HCT116 (cell line): ENCODE results near the gene EVI5L. TPM values are rescaled to one million over a fixed set of nuclear protein-coding genes. Genes with fewer than 3 reads are reported as not detected.

Experiments used
- ATAC-seq: fragments of 200-7000 bp; cut with Tn5 transposase; 2 replicates; pipeline ENCODE4 v1.9.1; 2020; ENCODE audit warnings: mild to moderate bottlenecking, moderate library complexity
- BruUV-seq: library from RNA; stranded (reverse); fragments of 400-500 nt; replicated peaks from 2 replicates; lab custom pipeline; 2021; lab: Mats Ljungman, UMichigan
- CTCF ChIA-PET: fragments of 300-600 bp; sonication (Branson Sonifier 250); formaldehyde crosslinking; loops from one replicate; lab custom pipeline; 2021; ENCODE audit warnings: antibody characterized with exemption; lab: Charles Lee
- POLR2A ChIA-PET: fragments of 300-600, 350-600 bp; sonication (Branson Sonifier 250); formaldehyde crosslinking; loops from one replicate; lab custom pipeline; 2021; ENCODE audit warnings: antibody characterized with exemption; lab: Charles Lee
- RAD21 ChIA-PET, 2 experiments: fragments of 300-600 bp; sonication (Branson Sonifier 250); formaldehyde crosslinking; loops; one replicate each; lab custom pipeline; 2023; ENCODE audit warnings: low total read pairs in 2 of 2; ENCODE audit not compliant: uncharacterized antibody in 2 of 2, unreplicated experiment in 2 of 2, low non-redundant PET in 1 of 2; lab: Charles Lee
- DNase-seq: peaks from one replicate; pipeline ENCODE4 v3.0.0-alpha.2; 2010; ENCODE audit warnings: low read depth, low spot score
- H2AFZ ChIP-seq: fragments of 200-600 bp; shearing (Covaris generic), sonication (generic); 2 replicates; pipeline ENCODE4 v1.6.1; 2017; ENCODE audit warnings: low read depth, mixed run types, mixed read lengths, antibody characterized with exemption, low read length; ENCODE audit not compliant: poor library complexity, severe bottlenecking
- H3K27ac ChIP-seq: 2 replicates; pipeline ENCODE4 v1.5.1; 2012; ENCODE audit warnings: low read depth, low read length
- H3K27me3 ChIP-seq: fragments of 200-600 bp; sonication (generic); 2 replicates; pipeline ENCODE4 v1.6.1; 2016; ENCODE audit warnings: mixed run types, low read length, mixed read lengths; ENCODE audit not compliant: insufficient read depth
- H3K36me3 ChIP-seq, 2 experiments: fragments of 200-500 bp in 1 of 2; fragments of 200-600 bp in 1 of 2; sonication (Bioruptor generic) in 1 of 2; sonication (generic) in 1 of 2; 2 replicates each; pipeline versions ENCODE4 v1.5.1 to v1.6.1; 2014 to 2016; ENCODE audit warnings: low read length in 2 of 2, inconsistent platforms in 1 of 2, mixed read lengths in 1 of 2, mixed run types in 1 of 2; ENCODE audit not compliant: insufficient read depth in 2 of 2, control insufficient read depth in 1 of 2
- H3K4me1 ChIP-seq, 2 experiments: fragments of 200-600 bp in 1 of 2; sonication (generic) in 1 of 2; 2 replicates each; pipeline versions ENCODE4 v1.5.1 to v1.6.1; 2012 to 2017; ENCODE audit warnings: low read length in 2 of 2, inconsistent platforms in 1 of 2, mild to moderate bottlenecking in 1 of 2, mixed read lengths in 1 of 2, mixed run types in 1 of 2, moderate library complexity in 1 of 2; ENCODE audit not compliant: insufficient read depth in 2 of 2, control insufficient read depth in 1 of 2
- H3K4me2 ChIP-seq: fragments of 200-600 bp; sonication (generic); 2 replicates; pipeline ENCODE4 v1.6.1; 2017; ENCODE audit warnings: mixed run types, low read length, mixed read lengths
- H3K4me3 ChIP-seq, 2 experiments: fragments of 200-600 bp in 1 of 2; sonication (generic) in 1 of 2; replicated peaks in 1 of 2; 2 replicates each; pipeline ENCODE4 v1.5.1; 2011 to 2016; ENCODE audit warnings: low read length in 2 of 2, control low read depth in 1 of 2, low read depth in 1 of 2, mild to moderate bottlenecking in 1 of 2, mixed read lengths in 1 of 2, mixed run types in 1 of 2
- H3K79me2 ChIP-seq: fragments of 200-600 bp; sonication (generic); 2 replicates; pipeline ENCODE4 v1.6.1; 2017; ENCODE audit warnings: mild to moderate bottlenecking, mixed run types, low read length, moderate library complexity, mixed read lengths; ENCODE audit not compliant: insufficient read depth
- H3K9ac ChIP-seq: fragments of 200-600 bp; sonication (generic); 2 replicates; pipeline ENCODE4 v1.6.1; 2016; ENCODE audit warnings: low read length, mixed read lengths
- H3K9me2 ChIP-seq: fragments of 200-600 bp; sonication (generic), shearing (Covaris generic); 2 replicates; pipeline ENCODE4 v1.6.1; 2017; ENCODE audit warnings: mixed run types, mild to moderate bottlenecking, moderate library complexity; ENCODE audit not compliant: insufficient read depth
- H3K9me3 ChIP-seq, 2 experiments: fragments of 200-500 bp in 1 of 2; fragments of 200-600 bp in 1 of 2; sonication (Bioruptor generic) in 1 of 2; sonication (generic) in 1 of 2; 2 replicates each; pipeline ENCODE4 v1.6.1; 2014 to 2017; ENCODE audit warnings: low read length in 2 of 2, mixed read lengths in 2 of 2, inconsistent platforms in 1 of 2, low read depth in 1 of 2, mild to moderate bottlenecking in 1 of 2, mixed run types in 1 of 2, moderate library complexity in 1 of 2; ENCODE audit not compliant: control insufficient read depth in 1 of 2, insufficient read depth in 1 of 2
- H4K20me1 ChIP-seq: fragments of 200-600 bp; sonication (generic), shearing (Covaris generic); 2 replicates; pipeline ENCODE4 v1.6.1; 2017; ENCODE audit warnings: mixed run types, mild to moderate bottlenecking, moderate library complexity; ENCODE audit not compliant: insufficient read depth
- ATF3 ChIP-seq: IDR thresholded peaks from 2 replicates; pipeline ENCODE4 v1.6.1; 2012
- CEBPB ChIP-seq: IDR thresholded peaks from 2 replicates; pipeline ENCODE4 v1.6.1; 2012; ENCODE audit warnings: low read depth
- EGR1 ChIP-seq: IDR thresholded peaks from 2 replicates; pipeline ENCODE4 v1.6.1; 2012; ENCODE audit warnings: low read depth
- ELF1 ChIP-seq: IDR thresholded peaks from 2 replicates; pipeline ENCODE4 v1.6.1; 2012; ENCODE audit warnings: low read depth, borderline replicate concordance
- POLR2A ChIP-seq: IDR thresholded peaks from 2 replicates; pipeline ENCODE4 v1.7.0; 2011; ENCODE audit warnings: borderline replicate concordance; ENCODE audit not compliant: insufficient read depth, insufficient read length; ENCODE audit errors: extremely low read depth
- POLR2AphosphoS5 ChIP-seq: IDR thresholded peaks from 2 replicates; pipeline ENCODE4 v1.6.1; 2011; ENCODE audit warnings: mild to moderate bottlenecking, low read depth, low read length, moderate library complexity
- RAD21 ChIP-seq: IDR thresholded peaks from 2 replicates; pipeline ENCODE4 v1.6.1; 2012; ENCODE audit warnings: low read depth, mild to moderate bottlenecking
- SP1 ChIP-seq: IDR thresholded peaks from 2 replicates; pipeline ENCODE4 v1.6.1; 2012; ENCODE audit warnings: low read depth
- SRF ChIP-seq: IDR thresholded peaks from 2 replicates; pipeline ENCODE4 v1.6.1; 2012; ENCODE audit warnings: low read depth
- TCF7L2 ChIP-seq: IDR thresholded peaks from 2 replicates; pipeline ENCODE4 v1.7.0; 2011; ENCODE audit warnings: borderline replicate concordance, inconsistent platforms; ENCODE audit not compliant: insufficient read depth, insufficient read length; ENCODE audit errors: extremely low read depth
- YY1 ChIP-seq: IDR thresholded peaks from 2 replicates; pipeline ENCODE4 v1.6.1; 2011; ENCODE audit warnings: low read length, low read depth, moderate library complexity, mild to moderate bottlenecking; ENCODE audit not compliant: insufficient replicate concordance; ENCODE audit errors: extremely low read depth
- ZFX ChIP-seq: fragments of 450-650 bp; IDR thresholded peaks from 2 replicates; pipeline ENCODE4 v1.6.1; 2017
- ZNF274 ChIP-seq: fragments of 200-500 bp; sonication (Bioruptor generic); IDR thresholded peaks from 2 replicates; pipeline ENCODE4 v1.6.1; 2014; ENCODE audit warnings: mild to moderate bottlenecking, low read depth, low read length, inconsistent platforms
- intact Hi-C: fragments of 100-400 bp; cut with micrococcal nuclease; formaldehyde crosslinking; loops from 2 replicates; pipeline ENCODE4 v1.10.0; 2022
- total RNA-seq: library from RNA; stranded (reverse); gene quantifications from one replicate; pipeline ENCODE4 v1.2.1, GENCODE V29; 2021; ENCODE audit not compliant: unreplicated experiment
- TF ChIP-seq, protein P1 (sequence below): IDR thresholded peaks from 2 replicates; pipeline ENCODE4 v1.6.1; 2012; ENCODE audit warnings: low read depth
- TF ChIP-seq, protein P2 (sequence below), 3 experiments: fragments of 200-600 bp in 1 of 3; sonication (generic) in 1 of 3; IDR thresholded peaks in 2 of 3; conservative IDR thresholded peaks in 1 of 3; 2 replicates each; pipeline ENCODE4 v1.5.1; 2012 to 2017; ENCODE audit warnings: low read depth in 2 of 3, low read length in 2 of 3, antibody characterized with exemption in 1 of 3, borderline replicate concordance in 1 of 3, control low read depth in 1 of 3, mild to moderate bottlenecking in 1 of 3, mixed read lengths in 1 of 3, mixed run types in 1 of 3, moderate library complexity in 1 of 3; ENCODE audit not compliant: insufficient read depth in 1 of 3
- TF ChIP-seq, protein P3 (sequence below): IDR thresholded peaks from 2 replicates; pipeline ENCODE4 v1.6.1; 2012

Gene EVI5L
- total RNA-seq, 1 experiment from 2014 or later: 15.0 TPM

DNA sequence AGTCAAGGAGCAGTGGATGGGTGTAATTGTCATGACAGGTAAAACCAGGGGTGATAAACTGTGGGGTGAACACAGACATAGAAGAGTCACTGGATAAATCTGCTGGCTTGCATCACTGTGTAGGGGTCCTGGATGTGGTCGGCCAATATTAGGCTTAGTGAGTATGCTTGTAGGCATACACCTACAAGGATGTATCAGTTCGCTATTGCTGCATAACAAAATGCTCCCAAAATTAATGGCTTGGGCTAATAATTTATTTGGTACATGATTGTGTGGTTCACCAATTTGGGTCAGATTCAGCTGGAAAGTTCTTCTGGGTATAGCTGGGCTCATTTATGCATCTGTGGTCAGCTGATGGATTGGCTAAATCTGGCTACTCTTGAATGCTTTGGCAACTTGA, 11.2 kb upstream of the EVI5L start:
- no peaks in the 10 kb centered on the region for H3K9me2 ChIP-seq
- H3K4me2 ChIP-seq: no peak overlapping the region
- peaks cover 0 to 5% of the 10 kb centered on the region in 2 experiments; a peak in 2 of 4 replicates for H3K9me3 ChIP-seq
- H3K79me2 ChIP-seq: no peaks in the 10 kb centered on the region
- CTCF ChIA-PET: interaction anchor here (1.0 kb wide), 1 partner anchor 19 kb away, joined by 3 read pairs; no protein-coding TSS in a partner anchor
- intact Hi-C loops: no loop called here
- POLR2A ChIA-PET: no interaction called here
- RAD21 ChIA-PET: no interaction called here
- BruUV-seq: no TSS peak
- no peak overlapping the region for H3K27ac ChIP-seq
- no peaks in the 10 kb centered on the region for H4K20me1 ChIP-seq
- no peak overlapping the region for H3K4me3 ChIP-seq
- H3K27me3 ChIP-seq: no peaks in the 10 kb centered on the region
- no peaks in the 10 kb centered on the region for H3K36me3 ChIP-seq
- no peak overlapping the region for H2AFZ ChIP-seq
- H3K4me1 ChIP-seq: no peaks in the 10 kb centered on the region
- no peak for ATAC-seq
- TF ChIP-seq EGR1 (no peak), RAD21 (no peak), TCF7L2 (no peak), CEBPB (no peak), ZNF274 (no peak), ELF1 (no peak), ATF3 (no peak), SP1 (no peak), POLR2AphosphoS5 (no peak), ZFX (no peak), SRF (no peak), POLR2A (no peak), YY1 (no peak)
- TF ChIP-seq, protein P1, sequence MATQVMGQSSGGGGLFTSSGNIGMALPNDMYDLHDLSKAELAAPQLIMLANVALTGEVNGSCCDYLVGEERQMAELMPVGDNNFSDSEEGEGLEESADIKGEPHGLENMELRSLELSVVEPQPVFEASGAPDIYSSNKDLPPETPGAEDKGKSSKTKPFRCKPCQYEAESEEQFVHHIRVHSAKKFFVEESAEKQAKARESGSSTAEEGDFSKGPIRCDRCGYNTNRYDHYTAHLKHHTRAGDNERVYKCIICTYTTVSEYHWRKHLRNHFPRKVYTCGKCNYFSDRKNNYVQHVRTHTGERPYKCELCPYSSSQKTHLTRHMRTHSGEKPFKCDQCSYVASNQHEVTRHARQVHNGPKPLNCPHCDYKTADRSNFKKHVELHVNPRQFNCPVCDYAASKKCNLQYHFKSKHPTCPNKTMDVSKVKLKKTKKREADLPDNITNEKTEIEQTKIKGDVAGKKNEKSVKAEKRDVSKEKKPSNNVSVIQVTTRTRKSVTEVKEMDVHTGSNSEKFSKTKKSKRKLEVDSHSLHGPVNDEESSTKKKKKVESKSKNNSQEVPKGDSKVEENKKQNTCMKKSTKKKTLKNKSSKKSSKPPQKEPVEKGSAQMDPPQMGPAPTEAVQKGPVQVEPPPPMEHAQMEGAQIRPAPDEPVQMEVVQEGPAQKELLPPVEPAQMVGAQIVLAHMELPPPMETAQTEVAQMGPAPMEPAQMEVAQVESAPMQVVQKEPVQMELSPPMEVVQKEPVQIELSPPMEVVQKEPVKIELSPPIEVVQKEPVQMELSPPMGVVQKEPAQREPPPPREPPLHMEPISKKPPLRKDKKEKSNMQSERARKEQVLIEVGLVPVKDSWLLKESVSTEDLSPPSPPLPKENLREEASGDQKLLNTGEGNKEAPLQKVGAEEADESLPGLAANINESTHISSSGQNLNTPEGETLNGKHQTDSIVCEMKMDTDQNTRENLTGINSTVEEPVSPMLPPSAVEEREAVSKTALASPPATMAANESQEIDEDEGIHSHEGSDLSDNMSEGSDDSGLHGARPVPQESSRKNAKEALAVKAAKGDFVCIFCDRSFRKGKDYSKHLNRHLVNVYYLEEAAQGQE: no peak
- TF ChIP-seq, protein P2, sequence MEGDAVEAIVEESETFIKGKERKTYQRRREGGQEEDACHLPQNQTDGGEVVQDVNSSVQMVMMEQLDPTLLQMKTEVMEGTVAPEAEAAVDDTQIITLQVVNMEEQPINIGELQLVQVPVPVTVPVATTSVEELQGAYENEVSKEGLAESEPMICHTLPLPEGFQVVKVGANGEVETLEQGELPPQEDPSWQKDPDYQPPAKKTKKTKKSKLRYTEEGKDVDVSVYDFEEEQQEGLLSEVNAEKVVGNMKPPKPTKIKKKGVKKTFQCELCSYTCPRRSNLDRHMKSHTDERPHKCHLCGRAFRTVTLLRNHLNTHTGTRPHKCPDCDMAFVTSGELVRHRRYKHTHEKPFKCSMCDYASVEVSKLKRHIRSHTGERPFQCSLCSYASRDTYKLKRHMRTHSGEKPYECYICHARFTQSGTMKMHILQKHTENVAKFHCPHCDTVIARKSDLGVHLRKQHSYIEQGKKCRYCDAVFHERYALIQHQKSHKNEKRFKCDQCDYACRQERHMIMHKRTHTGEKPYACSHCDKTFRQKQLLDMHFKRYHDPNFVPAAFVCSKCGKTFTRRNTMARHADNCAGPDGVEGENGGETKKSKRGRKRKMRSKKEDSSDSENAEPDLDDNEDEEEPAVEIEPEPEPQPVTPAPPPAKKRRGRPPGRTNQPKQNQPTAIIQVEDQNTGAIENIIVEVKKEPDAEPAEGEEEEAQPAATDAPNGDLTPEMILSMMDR (IDR thresholded peaks at IDR 0.05 in 2 of 3, conservative IDR thresholded peaks at IDR 0.05 in 1 of 3; ENCODE audit: borderline replicate concordance in 1 of 3, insufficient read depth in 1 of 3, low read depth in 2 of 3, low read length in 2 of 3): no peak
- TF ChIP-seq, protein P3, sequence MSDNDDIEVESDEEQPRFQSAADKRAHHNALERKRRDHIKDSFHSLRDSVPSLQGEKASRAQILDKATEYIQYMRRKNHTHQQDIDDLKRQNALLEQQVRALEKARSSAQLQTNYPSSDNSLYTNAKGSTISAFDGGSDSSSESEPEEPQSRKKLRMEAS: no peak
- H3K9ac ChIP-seq: no peak overlapping the region
- no peak for DNase-seq
